Fibroblast of mammary gland (primary cell): Measurements from ENCODE around the gene AIP.
"Not testable (repeated sequence)": the region's sequence is repeated elsewhere in the genome, so short reads cannot be mapped to it uniquely, and the experiment has no call there.

Experiments
- DNase-seq: peaks from one replicate; pipeline ENCODE4 v3.0.0-alpha.2; 2010; ENCODE audit warnings: low read depth
- H3K4me3 ChIP-seq: 2 replicates; pipeline ENCODE4 v1.5.1; 2011; ENCODE audit warnings: low read depth, mild to moderate bottlenecking, low read length, moderate library complexity; ENCODE audit not compliant: control insufficient read depth
- TF ChIP-seq, protein P1 (sequence below): conservative IDR thresholded peaks from 2 replicates; pipeline ENCODE4 v1.5.1; 2011; ENCODE audit warnings: low read depth, low read length, inconsistent platforms; ENCODE audit not compliant: control insufficient read depth, insufficient read depth

Gene AIP

DNA sequence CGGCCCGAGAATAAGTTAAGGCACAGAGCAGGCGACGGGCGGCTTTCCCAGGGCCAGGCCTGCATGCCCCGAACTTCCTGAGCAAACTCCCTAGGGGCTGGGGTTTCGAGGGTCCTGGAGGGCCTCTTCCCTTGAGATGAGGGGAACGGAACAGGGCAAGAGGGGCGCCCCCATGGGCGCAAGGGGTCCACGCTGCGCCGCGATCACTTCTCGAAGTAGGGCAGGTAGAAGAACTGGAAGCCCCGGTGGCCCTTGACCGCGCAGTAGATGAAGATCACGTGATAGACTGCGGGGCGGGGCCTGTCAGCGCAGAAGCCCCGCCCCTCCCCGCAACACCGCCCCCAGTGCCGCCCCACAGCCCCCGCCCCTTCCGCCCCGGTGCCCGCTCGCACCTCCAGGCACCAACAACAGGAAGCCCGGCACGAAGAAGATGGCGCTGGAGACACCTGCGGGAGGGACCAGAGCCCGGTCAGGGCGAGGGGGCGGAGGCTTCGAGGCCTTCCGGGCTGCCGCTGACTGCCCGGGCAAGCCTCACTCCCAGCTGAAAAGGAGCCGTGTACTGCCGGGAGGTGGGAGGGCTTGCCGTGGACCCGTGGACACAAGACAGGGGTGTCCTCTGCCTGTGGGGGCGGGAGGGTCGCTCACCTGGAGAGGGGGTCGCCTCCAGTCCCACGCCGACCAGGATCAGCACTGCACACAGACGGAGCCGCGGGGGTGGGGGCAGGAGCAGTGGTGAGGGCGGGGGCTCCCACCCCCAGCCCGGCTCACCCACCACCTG, 18.2 kb upstream of the AIP start:
- TF ChIP-seq, protein P1, sequence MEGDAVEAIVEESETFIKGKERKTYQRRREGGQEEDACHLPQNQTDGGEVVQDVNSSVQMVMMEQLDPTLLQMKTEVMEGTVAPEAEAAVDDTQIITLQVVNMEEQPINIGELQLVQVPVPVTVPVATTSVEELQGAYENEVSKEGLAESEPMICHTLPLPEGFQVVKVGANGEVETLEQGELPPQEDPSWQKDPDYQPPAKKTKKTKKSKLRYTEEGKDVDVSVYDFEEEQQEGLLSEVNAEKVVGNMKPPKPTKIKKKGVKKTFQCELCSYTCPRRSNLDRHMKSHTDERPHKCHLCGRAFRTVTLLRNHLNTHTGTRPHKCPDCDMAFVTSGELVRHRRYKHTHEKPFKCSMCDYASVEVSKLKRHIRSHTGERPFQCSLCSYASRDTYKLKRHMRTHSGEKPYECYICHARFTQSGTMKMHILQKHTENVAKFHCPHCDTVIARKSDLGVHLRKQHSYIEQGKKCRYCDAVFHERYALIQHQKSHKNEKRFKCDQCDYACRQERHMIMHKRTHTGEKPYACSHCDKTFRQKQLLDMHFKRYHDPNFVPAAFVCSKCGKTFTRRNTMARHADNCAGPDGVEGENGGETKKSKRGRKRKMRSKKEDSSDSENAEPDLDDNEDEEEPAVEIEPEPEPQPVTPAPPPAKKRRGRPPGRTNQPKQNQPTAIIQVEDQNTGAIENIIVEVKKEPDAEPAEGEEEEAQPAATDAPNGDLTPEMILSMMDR: no peak
- H3K4me3 ChIP-seq: peak overlapping the region; percentile 43
- peak; percentile 25 for DNase-seq

DNA sequence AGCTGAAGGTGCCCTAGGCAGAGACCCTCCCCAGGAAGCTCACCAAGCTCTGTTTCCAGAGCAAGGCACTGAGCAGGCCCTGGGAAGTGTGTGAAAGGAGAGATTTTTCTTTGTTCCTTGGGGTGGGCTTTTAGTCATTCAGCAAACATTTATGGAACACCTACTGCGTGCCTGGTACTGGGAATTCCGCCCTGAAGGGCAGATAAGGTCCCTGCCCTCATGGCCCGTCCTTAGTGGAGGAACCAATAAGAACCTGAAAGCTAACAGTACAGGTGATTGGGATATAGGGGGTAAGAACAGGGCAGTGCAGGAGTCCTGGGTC, 17.7 kb upstream of the AIP start:
- H3K4me3 ChIP-seq: peak overlapping the region; percentile 43
- TF ChIP-seq, protein P1: no peak
- no peak for DNase-seq

DNA sequence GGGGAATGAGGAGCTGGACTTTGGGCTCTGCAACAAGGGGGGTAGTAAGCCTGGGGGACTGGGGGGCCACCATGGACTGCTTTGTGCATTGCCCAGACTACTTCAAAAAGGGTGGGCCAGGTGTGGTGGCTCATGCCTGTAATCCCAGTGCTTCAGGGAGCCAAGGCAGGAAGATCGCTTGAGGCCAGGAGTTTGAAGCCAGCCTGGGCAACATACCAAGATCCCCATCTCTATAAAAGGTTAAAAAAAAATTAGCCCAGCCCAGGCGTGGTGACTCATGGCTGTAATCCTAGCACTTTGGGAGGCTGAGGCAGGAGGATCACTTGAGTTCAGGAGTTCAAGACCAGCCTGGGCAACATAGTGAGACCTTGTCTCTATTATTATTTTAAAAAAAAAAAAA, 17.3 kb upstream of the AIP start:
- H3K4me3 ChIP-seq: not testable (repeated sequence)
- DNase-seq: peak; percentile 33

DNA sequence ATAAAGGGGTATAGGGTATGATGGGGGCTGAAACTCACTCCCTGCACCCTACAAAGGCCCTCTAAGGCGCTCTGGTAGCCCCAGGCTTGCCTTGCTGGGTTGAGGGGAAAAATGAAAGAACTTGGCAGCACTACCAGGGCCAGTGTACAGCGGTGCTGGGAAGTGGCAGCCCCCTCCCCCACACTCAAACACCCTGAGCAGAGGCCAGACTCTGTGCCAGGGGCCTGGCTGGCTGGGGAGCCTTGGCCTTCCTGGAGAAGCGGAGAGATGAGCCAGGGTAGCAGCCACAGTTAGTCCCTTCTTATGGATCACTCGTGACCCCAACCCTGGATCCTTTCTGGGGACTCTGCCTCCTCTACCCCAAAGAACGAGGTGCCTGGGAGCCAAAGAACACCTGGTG, 16.5 kb upstream of the AIP start:
- no peak overlapping the region for H3K4me3 ChIP-seq
- TF ChIP-seq, protein P1: no peak
- no peak for DNase-seq

DNA sequence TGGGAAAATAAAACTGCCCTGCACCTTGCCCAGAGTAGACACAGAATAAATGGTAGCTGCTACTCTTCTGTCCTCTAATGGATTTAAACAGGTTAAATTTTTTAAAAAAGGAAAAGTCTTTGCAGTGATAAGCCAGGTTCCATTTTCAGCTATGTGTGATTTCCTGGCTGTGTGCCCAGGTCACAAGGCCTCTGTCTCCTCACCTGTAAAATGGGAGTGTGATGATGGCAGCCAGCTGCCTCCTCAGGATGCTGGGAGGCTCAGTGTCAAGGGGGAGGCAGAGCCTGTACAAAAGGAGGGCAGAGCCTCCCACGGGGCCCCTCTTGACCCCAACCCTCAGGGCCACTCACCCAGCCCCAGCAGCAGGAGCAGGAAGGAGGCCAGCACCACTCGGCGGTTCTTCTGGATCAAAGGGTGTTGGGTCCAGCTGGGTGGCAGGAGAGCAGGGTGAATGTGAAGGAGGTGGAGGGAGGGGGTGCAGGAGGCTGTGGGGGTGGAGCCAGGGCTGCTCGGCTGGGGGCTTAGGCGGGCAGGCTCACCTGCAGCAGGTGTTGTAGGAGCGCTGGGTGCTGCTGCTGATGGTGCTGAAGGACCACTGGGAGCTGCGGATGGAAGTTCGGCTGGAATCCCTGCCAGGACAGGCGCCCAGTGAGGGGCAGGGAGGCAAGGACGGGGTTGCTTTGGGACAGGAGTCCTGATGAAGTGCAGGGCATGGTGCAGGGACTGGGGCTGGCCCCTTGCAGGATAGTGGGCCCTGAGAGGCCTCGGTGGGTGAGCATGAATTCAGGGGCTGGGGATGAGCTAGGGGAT, 15.7 kb upstream of the AIP start:
- no peak for DNase-seq
- H3K4me3 ChIP-seq: no peak overlapping the region
- TF ChIP-seq, protein P1: no peak

DNA sequence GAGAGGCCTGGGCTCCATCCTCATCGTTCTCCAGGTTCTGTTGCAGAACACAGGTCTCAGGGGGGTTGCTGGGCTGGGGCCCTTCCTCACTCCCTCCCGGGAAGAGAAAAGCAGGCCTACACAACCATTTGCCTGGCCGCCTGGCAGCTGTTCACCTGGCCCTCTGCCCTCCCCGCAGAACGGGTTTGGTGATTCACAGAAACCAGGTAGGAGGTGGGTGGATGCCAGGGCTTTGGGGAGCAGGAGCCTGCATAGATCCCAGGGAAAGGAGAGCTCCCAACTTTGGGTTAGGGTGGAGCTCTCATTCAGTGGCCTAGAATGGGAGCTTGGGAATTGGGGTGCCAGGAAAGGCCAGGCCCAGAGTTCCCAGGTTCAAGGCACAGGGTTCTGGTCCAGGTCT, 14.8 kb upstream of the AIP start:
- peak overlapping the region; percentile 64 for H3K4me3 ChIP-seq
- no peak for DNase-seq
- TF ChIP-seq, protein P1: no peak

DNA sequence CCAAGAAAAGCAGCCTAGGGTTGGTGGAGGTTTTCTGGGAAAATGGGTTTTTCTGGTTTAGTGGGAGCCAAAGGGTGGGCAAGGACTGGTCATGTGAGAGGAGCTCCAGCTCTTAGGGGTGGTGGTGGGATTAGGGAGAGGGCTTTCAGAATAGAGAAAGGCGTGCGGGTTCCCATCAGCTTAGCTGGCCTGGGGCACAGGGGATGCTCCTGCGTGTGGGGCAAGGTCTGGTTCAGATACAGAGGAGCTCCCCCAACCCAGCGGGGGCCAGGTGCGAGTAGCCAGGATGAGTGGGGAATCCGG, 14.4 kb upstream of the AIP start:
- DNase-seq: no peak
- TF ChIP-seq, protein P1: no peak

More for the DNA sequence above, 14.4 kb upstream of the AIP start:
- peak overlapping the region; percentile 64 for H3K4me3 ChIP-seq
